Vagina (tissue), 2 donors: ENCODE results near the gene PPIF.

Experiments
- CTCF ChIP-seq, 3 experiments: fragments of 450-650 bp in 2 of 3; fragments of 200-600 bp in 1 of 3; sonication (generic) in 1 of 3; IDR thresholded peaks; one replicate each; pipeline ENCODE4 v1.5.1; 2017 to 2019; ENCODE audit warnings: antibody characterized with exemption in 3 of 3, mild to moderate bottlenecking in 2 of 3, moderate library complexity in 2 of 3
- POLR2A ChIP-seq, 2 donors: fragments of 450-650 bp; IDR thresholded peaks; one replicate each; pipeline ENCODE4 v1.6.1; 2017; ENCODE audit warnings: antibody characterized with exemption in 2 of 2, mild to moderate bottlenecking in 2 of 2, moderate library complexity in 2 of 2

- TF ChIP-seq POLR2A (IDR thresholded peaks at IDR 0.05), result no peak
- no peak for TF ChIP-seq CTCF (IDR thresholded peaks at IDR 0.05)
Observed at GRCh38 chr10:79402625-79402946, 55.3 kb downstream of the PPIF start.
